C4-2B (cell line): ENCODE results near the gene HSD11B1.

ENCODE experiments used
- ZFX ChIP-seq: fragments of 450-650 bp; IDR thresholded peaks from 2 replicates; pipeline ENCODE4 v1.6.1; 2017
- TF ChIP-seq, protein P1 (sequence below): fragments of 450-650 bp; conservative IDR thresholded peaks from 2 replicates; pipeline ENCODE4 v1.5.1; 2017; ENCODE audit warnings: mild to moderate bottlenecking

DNA sequence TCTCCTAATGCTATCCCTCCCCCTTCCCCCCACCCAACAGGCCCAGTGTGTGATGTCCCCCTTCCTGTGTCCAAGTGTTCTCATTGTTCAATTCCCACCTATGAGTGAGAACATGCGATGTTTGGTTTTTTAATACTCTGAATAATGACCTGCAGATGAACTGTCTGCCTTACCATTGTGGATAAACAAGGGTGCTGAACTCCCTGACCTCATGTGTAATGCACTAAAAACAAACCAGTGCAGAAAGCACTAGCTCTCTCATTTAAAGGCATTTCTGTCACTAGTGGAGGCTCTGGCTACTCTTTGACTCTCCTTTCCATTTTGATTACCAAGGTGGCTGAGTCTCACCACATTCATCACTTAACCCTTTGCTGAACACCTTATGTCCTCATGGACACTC lies 28.1 kb downstream of the HSD11B1 start:
- TF ChIP-seq, protein P1, sequence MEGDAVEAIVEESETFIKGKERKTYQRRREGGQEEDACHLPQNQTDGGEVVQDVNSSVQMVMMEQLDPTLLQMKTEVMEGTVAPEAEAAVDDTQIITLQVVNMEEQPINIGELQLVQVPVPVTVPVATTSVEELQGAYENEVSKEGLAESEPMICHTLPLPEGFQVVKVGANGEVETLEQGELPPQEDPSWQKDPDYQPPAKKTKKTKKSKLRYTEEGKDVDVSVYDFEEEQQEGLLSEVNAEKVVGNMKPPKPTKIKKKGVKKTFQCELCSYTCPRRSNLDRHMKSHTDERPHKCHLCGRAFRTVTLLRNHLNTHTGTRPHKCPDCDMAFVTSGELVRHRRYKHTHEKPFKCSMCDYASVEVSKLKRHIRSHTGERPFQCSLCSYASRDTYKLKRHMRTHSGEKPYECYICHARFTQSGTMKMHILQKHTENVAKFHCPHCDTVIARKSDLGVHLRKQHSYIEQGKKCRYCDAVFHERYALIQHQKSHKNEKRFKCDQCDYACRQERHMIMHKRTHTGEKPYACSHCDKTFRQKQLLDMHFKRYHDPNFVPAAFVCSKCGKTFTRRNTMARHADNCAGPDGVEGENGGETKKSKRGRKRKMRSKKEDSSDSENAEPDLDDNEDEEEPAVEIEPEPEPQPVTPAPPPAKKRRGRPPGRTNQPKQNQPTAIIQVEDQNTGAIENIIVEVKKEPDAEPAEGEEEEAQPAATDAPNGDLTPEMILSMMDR, result no peak
- no peak for TF ChIP-seq ZFX
